Measurements from ENCODE around the gene REXO5. TPM values are rescaled to one million over a fixed set of nuclear protein-coding genes. Genes with fewer than 3 reads are reported as not detected.

Gene REXO5
- total and polyA plus RNA-seq, 5 donors, result 2.1 to 3.8 (median 2.5) TPM

GRCh38 chr16:20849589-20850390 is 43.5 kb downstream of the REXO5 start:
- Histone ChIP-seq H3K27ac (ENCODE audit: low read length) (no peak overlapping the region), H3K4me3 (ENCODE audit: low read length) (no peak overlapping the region), H3K4me1 (ENCODE audit: control insufficient read depth, insufficient read depth, low read length) (peaks cover 13% of the 10 kb centered on the region), H3K9me3 (ENCODE audit: control insufficient read depth, low read length) (no peaks in the 10 kb centered on the region), H3K27me3 (ENCODE audit: control insufficient read depth, insufficient read depth) (no peaks in the 10 kb centered on the region)
- peak in 1 of 2 donors; percentile 29 for ATAC-seq
- 40% methylated on average over 6 of the region's 6 CpGs for WGBS
- intact Hi-C loops (cut with DNase I), result loop anchor here (2.0 to 10.0 kb wide), 4 partner anchors 55 to 235 kb away; partner anchors contain the start of genes DCUN1D3 (in 3 of the 4) and LYRM1 (in 3 of the 4)
- DNase-seq, result peak; percentile 64 to 89 (median 77)

- peak overlapping the region; percentile 87 for H3K27ac ChIP-seq (ENCODE audit: low read length)
- DNase-seq (no peak), ATAC-seq (peak; percentile 9 to 17)
- no peaks in the 10 kb centered on the region for H3K27me3 ChIP-seq (ENCODE audit: control insufficient read depth, insufficient read depth)
- H3K4me1 ChIP-seq (ENCODE audit: control insufficient read depth, insufficient read depth, low read length), result peaks cover 11% of the 10 kb centered on the region
- no peak overlapping the region for H3K4me3 ChIP-seq (ENCODE audit: low read length)
- intact Hi-C loops (cut with DNase I), result loop anchor here (2.0 to 10.0 kb wide), 4 partner anchors 54 to 234 kb away; partner anchors contain the start of genes DCUN1D3 (in 3 of the 4) and LYRM1 (in 3 of the 4)
- 47% methylated on average over 3 of the region's 3 CpGs for WGBS
- H3K9me3 ChIP-seq (ENCODE audit: control insufficient read depth, low read length), result no peaks in the 10 kb centered on the region
Measured at GRCh38 chr16:20850981-20851380, 44.7 kb downstream of the REXO5 start.

- Histone ChIP-seq H3K4me3 (ENCODE audit: low read length) (no peak overlapping the region), H3K27me3 (ENCODE audit: control insufficient read depth, insufficient read depth) (no peaks in the 10 kb centered on the region), H3K9me3 (ENCODE audit: control insufficient read depth, low read length) (no peaks in the 10 kb centered on the region), H3K27ac (ENCODE audit: low read length) (peak overlapping the region; percentile 7), H3K4me1 (ENCODE audit: control insufficient read depth, insufficient read depth, low read length) (peaks cover 13% of the 10 kb centered on the region)
- DNase-seq (peak; percentile 88 to 95 (median 89)), ATAC-seq (peak; percentile 96)
- WGBS, result 19% methylated on average over 2 of the region's 2 CpGs
- intact Hi-C loops (cut with DNase I), result loop anchor here (2.0 to 10.0 kb wide), 4 partner anchors 53 to 233 kb away; partner anchors contain the start of genes DCUN1D3 (in 3 of the 4) and LYRM1 (in 3 of the 4)
Measured at GRCh38 chr16:20851601-20852000, 45.3 kb downstream of the REXO5 start.

GRCh38 chr16:20853143-20853542 is 46.8 kb downstream of the REXO5 start:
- peak in 1 of 2 donors; percentile 16 for ATAC-seq
- no peaks in the 10 kb centered on the region for H3K27me3 ChIP-seq (ENCODE audit: control insufficient read depth, insufficient read depth)
- intact Hi-C loops (cut with DNase I), result loop anchor here (5.0 to 10.0 kb wide), 3 partner anchors 52 to 229 kb away; partner anchors contain the start of genes DCUN1D3 (in 3 of the 4) and LYRM1 (in 3 of the 4)
- H3K4me3 ChIP-seq (ENCODE audit: low read length), result no peak overlapping the region
- peak overlapping the region; percentile 33 for H3K27ac ChIP-seq (ENCODE audit: low read length)
- DNase-seq, result no peak
- peaks cover 15% of the 10 kb centered on the region for H3K4me1 ChIP-seq (ENCODE audit: control insufficient read depth, insufficient read depth, low read length)
- no peaks in the 10 kb centered on the region for H3K9me3 ChIP-seq (ENCODE audit: control insufficient read depth, low read length)
- WGBS, result 50% methylated on average over 5 of the region's 5 CpGs

GRCh38 chr16:20853981-20854620 is 47.8 kb downstream of the REXO5 start:
- Histone ChIP-seq H3K4me1 (ENCODE audit: control insufficient read depth, insufficient read depth, low read length) (peaks cover 15% of the 10 kb centered on the region), H3K4me3 (ENCODE audit: low read length) (no peak overlapping the region), H3K27ac (ENCODE audit: low read length) (no peak overlapping the region)

DNA sequence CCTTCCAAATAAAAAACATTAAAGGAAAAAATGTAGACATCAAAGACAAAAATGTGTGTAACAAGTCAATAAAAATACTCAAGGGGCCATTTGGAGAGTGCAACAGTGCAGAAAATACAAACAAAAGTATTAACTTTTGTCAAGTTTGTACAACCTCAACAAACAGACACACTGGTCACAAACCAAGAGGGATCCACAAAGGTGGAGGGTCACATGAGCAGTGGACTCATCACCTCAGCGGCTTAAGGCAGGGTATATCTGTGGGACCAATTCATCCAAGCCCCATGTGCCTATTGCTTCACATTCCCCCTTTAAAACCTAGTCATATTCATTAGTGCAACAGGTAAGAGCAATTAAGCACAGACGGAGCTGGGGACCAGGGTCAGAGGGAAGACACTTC is 48.6 kb downstream of the REXO5 start:
- WGBS, result 95% methylated on average over 2 of the region's 2 CpGs

More at GRCh38 chr16:20853981-20854620, 47.8 kb downstream of the REXO5 start:
- intact Hi-C loops (cut with DNase I), result loop anchor here (5.0 to 10.0 kb wide), 3 partner anchors 51 to 228 kb away; partner anchors contain the start of genes DCUN1D3 (in 3 of the 4) and LYRM1 (in 3 of the 4)
- 76% methylated on average over 3 of the region's 3 CpGs for WGBS
- DNase-seq (no peak), ATAC-seq (no peak)
- no peaks in the 10 kb centered on the region for H3K27me3 ChIP-seq (ENCODE audit: control insufficient read depth, insufficient read depth)
- H3K9me3 ChIP-seq (ENCODE audit: control insufficient read depth, low read length), result no peaks in the 10 kb centered on the region

GRCh38 chr16:20857281-20857680 is 51.0 kb downstream of the REXO5 start:
- peak; percentile 86 to 88 for ATAC-seq
- Histone ChIP-seq H3K9me3 (ENCODE audit: control insufficient read depth, low read length) (no peaks in the 10 kb centered on the region), H3K4me1 (ENCODE audit: control insufficient read depth, insufficient read depth, low read length) (peaks cover 20% of the 10 kb centered on the region), H3K27ac (ENCODE audit: low read length) (no peak overlapping the region), H3K27me3 (ENCODE audit: control insufficient read depth, insufficient read depth) (no peaks in the 10 kb centered on the region), H3K4me3 (ENCODE audit: low read length) (no peak overlapping the region)
- WGBS, result 51% methylated on average over 2 of the region's 2 CpGs
- intact Hi-C loops (cut with DNase I), result loop anchor here in 3 of 4 donors (10.0 kb wide), 1 partner anchor 48 kb away; the partner anchor contains the start of genes DCUN1D3 (in 3 of the 3) and LYRM1 (in 3 of the 3)
- DNase-seq, result peak in 1 of 3 donors; percentile 76

More for the DNA sequence above, 48.6 kb downstream of the REXO5 start:
- Histone ChIP-seq H3K27ac (ENCODE audit: low read length) (no peak overlapping the region), H3K4me3 (ENCODE audit: low read length) (no peak overlapping the region), H3K27me3 (ENCODE audit: control insufficient read depth, insufficient read depth) (no peaks in the 10 kb centered on the region), H3K4me1 (ENCODE audit: control insufficient read depth, insufficient read depth, low read length) (peaks cover 18% of the 10 kb centered on the region), H3K9me3 (ENCODE audit: control insufficient read depth, low read length) (no peaks in the 10 kb centered on the region)
- intact Hi-C loops (cut with DNase I), result loop anchor here (5.0 to 10.0 kb wide), 3 partner anchors 50 to 227 kb away; partner anchors contain the start of genes DCUN1D3 (in 3 of the 4) and LYRM1 (in 3 of the 4)
- DNase-seq (no peak), ATAC-seq (no peak)

GRCh38 chr16:20859229-20859628 is 52.9 kb downstream of the REXO5 start:
- intact Hi-C loops (cut with DNase I), result loop anchor here in 3 of 4 donors (10.0 kb wide), 1 partner anchor 46 kb away; the partner anchor contains the start of genes DCUN1D3 (in 3 of the 3) and LYRM1 (in 3 of the 3)
- no peak for ATAC-seq

DNA sequence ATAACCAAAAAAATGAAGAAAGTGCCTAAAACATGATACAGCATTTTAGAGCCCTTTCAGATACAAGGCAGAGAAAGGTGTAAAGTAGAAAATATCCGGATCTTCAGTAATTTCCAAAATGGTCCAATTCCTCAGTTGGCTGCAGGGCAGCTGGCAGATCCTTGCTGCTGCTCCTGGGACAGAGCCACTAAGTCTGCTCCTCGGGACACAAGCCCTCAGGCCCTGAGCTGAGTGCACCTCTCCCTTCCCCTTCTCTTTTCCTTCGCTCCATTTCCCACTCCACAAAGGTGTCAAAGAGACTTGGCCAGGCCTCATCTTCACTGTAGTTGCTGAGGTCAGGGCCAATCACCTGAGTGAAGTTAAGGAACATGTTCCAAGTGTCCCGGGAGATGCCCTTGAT is 53.4 kb downstream of the REXO5 start:
- Histone ChIP-seq H3K4me1 (ENCODE audit: control insufficient read depth, insufficient read depth, low read length) (peaks cover 12% of the 10 kb centered on the region), H3K9me3 (ENCODE audit: control insufficient read depth, low read length) (no peaks in the 10 kb centered on the region), H3K27ac (ENCODE audit: low read length) (peak overlapping the region; percentile 62), H3K27me3 (ENCODE audit: control insufficient read depth, insufficient read depth) (no peaks in the 10 kb centered on the region), H3K4me3 (ENCODE audit: low read length) (no peak overlapping the region)
- 49% methylated on average over 4 of the region's 4 CpGs for WGBS
- DNase-seq (peak in 2 of 3 donors; percentile 62 to 84), ATAC-seq (peak; percentile 27 to 54)
- intact Hi-C loops (cut with DNase I), result loop anchor here in 3 of 4 donors (10.0 kb wide), 1 partner anchor 45 kb away; the partner anchor contains the start of genes DCUN1D3 (in 3 of the 3) and LYRM1 (in 3 of the 3)

More at GRCh38 chr16:20859229-20859628, 52.9 kb downstream of the REXO5 start:
- Histone ChIP-seq H3K27me3 (ENCODE audit: control insufficient read depth, insufficient read depth) (no peaks in the 10 kb centered on the region), H3K27ac (ENCODE audit: low read length) (no peak overlapping the region), H3K4me3 (ENCODE audit: low read length) (no peak overlapping the region), H3K4me1 (ENCODE audit: control insufficient read depth, insufficient read depth, low read length) (peaks cover 12% of the 10 kb centered on the region), H3K9me3 (ENCODE audit: control insufficient read depth, low read length) (no peaks in the 10 kb centered on the region)
- DNase-seq, result no peak
- 83% methylated on average over 3 of the region's 3 CpGs for WGBS

GRCh38 chr16:20860361-20860760 is 54.0 kb downstream of the REXO5 start:
- intact Hi-C loops (cut with DNase I), result no loop called here

More at GRCh38 chr16:20860361-20860760, 54.0 kb downstream of the REXO5 start:
- Histone ChIP-seq H3K27me3 (ENCODE audit: control insufficient read depth, insufficient read depth) (no peaks in the 10 kb centered on the region), H3K4me3 (ENCODE audit: low read length) (no peak overlapping the region), H3K4me1 (ENCODE audit: control insufficient read depth, insufficient read depth, low read length) (peaks cover 12% of the 10 kb centered on the region), H3K9me3 (ENCODE audit: control insufficient read depth, low read length) (no peaks in the 10 kb centered on the region), H3K27ac (ENCODE audit: low read length) (no peak overlapping the region)
- 61% methylated on average over 4 of the region's 4 CpGs for WGBS
- ATAC-seq (peak in 1 of 2 donors; percentile 11), DNase-seq (no peak)
